PC-9 (cell line): Measurements from ENCODE around the gene SPATC1L. TPM values are rescaled to one million over a fixed set of nuclear protein-coding genes. Genes with fewer than 3 reads are reported as not detected.

Source experiments
- BruUV-seq: library from RNA; stranded (reverse); fragments of 400-500 nt; replicated peaks from 2 replicates; lab custom pipeline; 2021; lab: Mats Ljungman, UMichigan
- CTCF ChIA-PET: fragments of 300-600 bp; sonication (Branson Sonifier 250); formaldehyde crosslinking; loops from one replicate; lab custom pipeline; 2022; ENCODE audit warnings: antibody characterized with exemption; lab: Charles Lee
- POLR2A ChIA-PET: fragments of 300-600 bp; sonication (Branson Sonifier 250); formaldehyde crosslinking; loops from one replicate; lab custom pipeline; 2022; ENCODE audit warnings: antibody characterized with exemption; ENCODE audit not compliant: unreplicated experiment; lab: Charles Lee
- DNase-seq, 2 experiments: peaks; one replicate each; pipeline versions ENCODE4 v3.0.0 to v3.0.0-alpha.2; 2015 to 2022; ENCODE audit warnings: mixed read lengths in 1 of 2
- H2AFZ ChIP-seq: fragments of 200-600 bp; sonication (generic); 2 replicates; pipeline ENCODE4 v1.8.1; 2017; ENCODE audit warnings: antibody characterized with exemption
- H3F3A ChIP-seq: fragments of 200-600 bp; sonication (generic); 2 replicates; pipeline ENCODE4 v1.8.1; 2017; ENCODE audit warnings: antibody characterized with exemption, mild to moderate bottlenecking, low read depth; ENCODE audit not compliant: insufficient read depth
- H3K27ac ChIP-seq: fragments of 200-600 bp; sonication (generic); 2 replicates; pipeline ENCODE4 v1.6.1; 2016; ENCODE audit warnings: mixed run types
- H3K27me3 ChIP-seq: fragments of 200-600 bp; sonication (generic); 2 replicates; pipeline ENCODE4 v1.6.1; 2016; ENCODE audit warnings: low read depth, mixed run types; ENCODE audit not compliant: insufficient read depth
- H3K36me3 ChIP-seq: fragments of 200-600 bp; sonication (generic); 2 replicates; pipeline ENCODE4 v1.6.1; 2016; ENCODE audit warnings: low read depth, mixed run types
- H3K4me1 ChIP-seq: fragments of 200-600 bp; sonication (generic); replicated peaks from 2 replicates; pipeline ENCODE4 v1.6.1; 2016; ENCODE audit warnings: mixed run types; ENCODE audit not compliant: insufficient read depth
- H3K4me2 ChIP-seq: fragments of 200-600 bp; sonication (generic); 2 replicates; pipeline ENCODE4 v1.6.1; 2017; ENCODE audit warnings: mixed run types
- H3K4me3 ChIP-seq: fragments of 200-600 bp; sonication (generic); 2 replicates; pipeline ENCODE4 v1.6.1; 2016; ENCODE audit warnings: mixed run types
- H3K79me2 ChIP-seq: fragments of 200-600 bp; sonication (generic); 2 replicates; pipeline ENCODE4 v1.6.1; 2017; ENCODE audit warnings: low read depth, mixed run types
- H3K9me2 ChIP-seq: fragments of 200-600 bp; sonication (generic); 2 replicates; pipeline ENCODE4 v1.8.1; 2017; ENCODE audit warnings: mild to moderate bottlenecking; ENCODE audit not compliant: insufficient read depth
- H3K9me3 ChIP-seq: fragments of 200-600 bp; sonication (generic); 2 replicates; pipeline ENCODE4 v1.8.1; 2016; ENCODE audit warnings: low read depth; ENCODE audit not compliant: insufficient read depth
- H4K20me1 ChIP-seq: fragments of 200-600 bp; sonication (generic); 2 replicates; pipeline ENCODE4 v1.8.1; 2017; ENCODE audit not compliant: insufficient read depth
- CTCF ChIP-seq: fragments of 200-600 bp; sonication (generic); conservative IDR thresholded peaks from 2 replicates; pipeline ENCODE4 v1.6.1; 2017; ENCODE audit warnings: mixed run types, antibody characterized with exemption, mild to moderate bottlenecking, moderate library complexity
- EZH2 ChIP-seq: fragments of 200-600 bp; sonication (generic); IDR thresholded peaks from 2 replicates; pipeline ENCODE4 v1.8.0; 2017; ENCODE audit warnings: antibody characterized with exemption, low read depth
- intact Hi-C: fragments of 100-400 bp; cut with micrococcal nuclease; formaldehyde crosslinking; loops from one replicate; pipeline ENCODE4 v1.10.0; 2022; ENCODE audit not compliant: unreplicated experiment
- total RNA-seq: library from RNA; stranded (reverse); gene quantifications from 2 replicates; pipeline ENCODE4 v1.2.3, GENCODE V29; 2021

Gene SPATC1L
- total RNA-seq, 1 experiment from 2014 or later: 32.7 TPM

- H4K20me1 ChIP-seq: no peaks in the 10 kb centered on the region
- no peak for TF ChIP-seq EZH2
- no peak for TF ChIP-seq CTCF
- H3K4me1 ChIP-seq: no peaks in the 10 kb centered on the region
- no peak overlapping the region for H3K4me2 ChIP-seq
- H3K9me3 ChIP-seq: no peaks in the 10 kb centered on the region
- no peak overlapping the region for H3K4me3 ChIP-seq
- no peak for DNase-seq
- no peaks in the 10 kb centered on the region for H3K79me2 ChIP-seq
- H2AFZ ChIP-seq: no peak overlapping the region
- no peaks in the 10 kb centered on the region for H3K9me2 ChIP-seq
- no peaks in the 10 kb centered on the region for H3K27me3 ChIP-seq
- no peaks in the 10 kb centered on the region for H3F3A ChIP-seq
- intact Hi-C loops: no loop called here
- H3K36me3 ChIP-seq: no peaks in the 10 kb centered on the region
- POLR2A ChIA-PET: no interaction called here
- CTCF ChIA-PET: no interaction called here
- no TSS peak for BruUV-seq
- no peak overlapping the region for H3K27ac ChIP-seq
Measured at GRCh38 chr21:46194374-46195334, 10.4 kb upstream of the SPATC1L start.

GRCh38 chr21:46193829-46194373 lies 9.6 kb upstream of the SPATC1L start:
- Histone ChIP-seq H3K36me3 (no peaks in the 10 kb centered on the region), H3K4me1 (peaks cover 5% of the 10 kb centered on the region), H3K4me2 (no peak overlapping the region), H3F3A (peaks cover 2% of the 10 kb centered on the region; the same call in 1 of the 2 replicates), H3K27me3 (no peaks in the 10 kb centered on the region), H3K4me3 (no peak overlapping the region), H3K79me2 (no peaks in the 10 kb centered on the region), H3K27ac (no peak overlapping the region), H2AFZ (no peak overlapping the region), H4K20me1 (no peaks in the 10 kb centered on the region), H3K9me2 (no peaks in the 10 kb centered on the region), H3K9me3 (no peaks in the 10 kb centered on the region)
- intact Hi-C loops: no loop called here
- TF ChIP-seq EZH2 (no peak), CTCF (no peak)
- no TSS peak for BruUV-seq
- ChIA-PET POLR2A (no interaction called here), CTCF (no interaction called here)
- DNase-seq: no peak

GRCh38 chr21:46191686-46192575 lies 7.7 kb upstream of the SPATC1L start:
- no peaks in the 10 kb centered on the region for H3K27me3 ChIP-seq
- peaks cover 16% of the 10 kb centered on the region for H3K4me1 ChIP-seq
- intact Hi-C loops: no loop called here
- H4K20me1 ChIP-seq: peaks cover 3% of the 10 kb centered on the region; the same call in 1 of the 2 replicates
- DNase-seq: no peak
- POLR2A ChIA-PET: no interaction called here
- BruUV-seq: no TSS peak
- H3K4me2 ChIP-seq: no peak overlapping the region
- H3K36me3 ChIP-seq: no peaks in the 10 kb centered on the region
- CTCF ChIA-PET: no interaction called here
- no peak overlapping the region for H2AFZ ChIP-seq
- no peaks in the 10 kb centered on the region for H3K9me2 ChIP-seq
- no peaks in the 10 kb centered on the region for H3K79me2 ChIP-seq
- H3F3A ChIP-seq: peaks cover 11% of the 10 kb centered on the region
- no peak for TF ChIP-seq CTCF
- TF ChIP-seq EZH2: no peak
- H3K4me3 ChIP-seq: no peak overlapping the region
- no peak overlapping the region for H3K27ac ChIP-seq
- H3K9me3 ChIP-seq: no peaks in the 10 kb centered on the region
